NCI-H2171 (cell line): ENCODE measurements around the gene BCL3.
A peak's percentile ranks its signal among the peaks of the same experiment; 100 is the strongest.
"Not testable (repeated sequence)": the region's sequence is repeated elsewhere in the genome, so short reads cannot be mapped to it uniquely, and the experiment has no call there.

Experiments
- DNase-seq: peaks from one replicate; lab custom pipeline; 2025; lab: John Stamatoyannopoulos, UW

The BCL3 gene

GRCh38 chr19:44758596-44758995 is 10.1 kb downstream of the BCL3 start:
- no peak for DNase-seq

- DNase-seq, result no peak
Observed at GRCh38 chr19:44759083-44759804, 10.7 kb downstream of the BCL3 start.

GRCh38 chr19:44762038-44762437 is 13.5 kb downstream of the BCL3 start:
- DNase-seq, result no peak

GRCh38 chr19:44765033-44765948 is 16.8 kb downstream of the BCL3 start:
- DNase-seq, result no peak

- DNase-seq, result no peak
Observed at GRCh38 chr19:44765949-44766335, 17.4 kb downstream of the BCL3 start.

GRCh38 chr19:44767295-44768180 is 19.0 kb downstream of the BCL3 start:
- no peak for DNase-seq

GRCh38 chr19:44770550-44771257 is 22.2 kb downstream of the BCL3 start:
- peak; percentile 53 for DNase-seq

- not testable (repeated sequence) for DNase-seq
Observed at GRCh38 chr19:44772144-44772543, 23.6 kb downstream of the BCL3 start.

- no peak for DNase-seq
Observed at GRCh38 chr19:44772959-44773358, 24.5 kb downstream of the BCL3 start.

- DNase-seq, result no peak
Observed at GRCh38 chr19:44775676-44776240, 27.2 kb downstream of the BCL3 start.

- no peak for DNase-seq
Observed at GRCh38 chr19:44776402-44777096, 28.0 kb downstream of the BCL3 start.

GRCh38 chr19:44777715-44778347 is 29.3 kb downstream of the BCL3 start, which contains the start of gene CBLC:
Gene CBLC, plus strand, starts transcription at chr19:44777890. Its CDS starts 42 bp downstream, at chr19:44777932.
- DNase-seq, result peak; percentile 30

- DNase-seq, result no peak
Observed at GRCh38 chr19:44779150-44779549, 30.6 kb downstream of the BCL3 start.

GRCh38 chr19:44781694-44782093 is 33.2 kb downstream of the BCL3 start:
- not testable (repeated sequence) for DNase-seq

GRCh38 chr19:44782729-44783128 is 34.2 kb downstream of the BCL3 start:
- no peak for DNase-seq

GRCh38 chr19:44783545-44783944 is 35.0 kb downstream of the BCL3 start:
- DNase-seq, result no peak

GRCh38 chr19:44785271-44785670 is 36.8 kb downstream of the BCL3 start:
- no peak for DNase-seq

- DNase-seq, result no peak
Observed at GRCh38 chr19:44785993-44786392, 37.5 kb downstream of the BCL3 start.

GRCh38 chr19:44788971-44789370 is 40.5 kb downstream of the BCL3 start:
- no peak for DNase-seq

- DNase-seq, result no peak
Observed at GRCh38 chr19:44789943-44790483, 41.5 kb downstream of the BCL3 start.
